ENCODE results near the gene LEP.
"Not testable (repeated sequence)": the region's sequence is repeated elsewhere in the genome, so short reads cannot be mapped to it uniquely, and the experiment has no call there.

LEP gene

DNA sequence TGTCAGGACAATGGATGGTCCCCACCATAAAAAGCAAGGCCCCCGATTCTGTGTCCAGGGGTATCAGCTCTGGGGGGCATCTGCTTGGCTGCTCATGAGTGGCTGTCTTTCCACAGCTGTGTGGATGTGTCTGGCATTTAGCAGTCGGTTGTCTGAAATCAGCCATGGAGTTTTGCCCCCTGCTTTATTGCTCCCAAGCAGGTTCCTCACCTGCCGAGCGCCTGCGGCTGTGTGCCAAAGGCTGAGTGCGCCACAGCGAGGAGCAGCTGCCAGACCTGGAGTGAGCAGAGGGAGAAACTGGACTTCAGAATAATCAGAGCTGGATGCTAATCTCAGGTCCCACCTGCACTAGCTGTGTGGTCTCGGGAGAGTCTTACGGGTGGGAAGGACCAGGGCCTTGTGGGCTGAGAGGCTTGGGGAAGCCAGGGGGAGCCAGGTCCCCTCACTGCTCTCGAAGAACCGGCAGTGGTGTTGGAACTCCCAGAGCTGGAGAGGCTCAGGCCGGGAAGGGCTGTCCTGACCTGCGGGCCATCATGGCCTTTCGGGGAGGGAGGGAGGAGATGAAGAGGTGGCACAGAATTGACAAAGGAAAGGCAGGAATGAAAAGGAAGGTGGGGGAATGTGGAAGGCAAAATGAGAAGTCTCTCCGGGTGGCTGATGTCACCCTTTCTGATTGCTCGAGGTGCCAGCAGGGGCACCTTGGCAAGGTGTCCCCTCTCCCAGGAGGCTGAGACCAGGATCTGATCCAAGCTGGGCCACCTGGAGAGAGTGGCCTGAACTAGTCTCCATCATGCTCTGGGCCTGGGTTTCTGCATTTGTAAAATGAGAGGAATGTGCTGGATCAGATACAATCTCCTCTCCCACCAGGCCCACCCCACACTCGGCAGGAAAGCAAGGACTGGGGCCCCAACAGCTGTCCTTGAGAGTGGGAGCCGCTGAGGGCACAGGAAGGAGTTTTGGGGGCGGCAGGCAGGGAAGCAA lies 30.2 kb upstream of the LEP start:
- DNase-seq (ENCODE audit: low read depth) = no peak

DNA sequence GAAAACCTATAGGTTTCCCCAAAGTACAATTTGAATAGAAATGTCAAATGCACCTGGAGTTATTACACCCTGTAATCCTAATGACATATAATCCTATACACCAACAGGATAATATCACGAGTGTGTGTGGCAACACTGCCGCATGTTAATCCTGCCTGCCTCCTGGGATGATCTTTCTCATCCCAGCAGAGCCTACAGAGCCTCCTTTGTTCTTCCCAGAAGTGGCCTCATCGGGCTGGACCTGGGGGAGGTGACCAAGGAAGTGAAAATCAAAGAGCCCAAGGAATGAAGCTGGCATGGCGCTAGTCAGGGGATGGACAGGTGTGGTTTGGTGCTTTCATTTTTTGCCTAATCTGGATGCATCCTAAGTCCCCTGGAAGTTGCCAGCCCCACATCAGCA lies 29.5 kb upstream of the LEP start:
- no peak for DNase-seq (ENCODE audit: low read depth)

DNA sequence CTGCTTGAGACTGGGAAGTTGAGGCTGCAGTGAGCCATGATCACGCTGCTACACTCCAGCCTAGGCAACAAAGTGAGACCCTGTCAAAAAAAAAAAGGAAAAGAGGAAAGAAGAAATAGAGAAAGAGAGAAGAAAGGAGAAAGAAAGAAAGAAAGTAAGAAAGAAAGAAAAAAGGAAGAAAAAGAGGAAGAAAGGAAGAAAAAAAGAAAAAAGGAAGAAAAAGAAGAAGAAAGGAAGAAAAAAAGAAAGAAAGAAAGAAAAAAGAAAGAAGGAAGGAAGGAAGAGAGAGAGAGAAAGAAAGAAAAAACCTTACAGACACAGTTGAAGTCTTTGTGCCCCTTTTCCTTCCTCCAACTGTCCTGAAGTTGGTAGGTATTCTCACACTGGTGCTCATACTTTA lies 26.6 kb upstream of the LEP start:
- DNase-seq (ENCODE audit: low read depth) = no peak

DNA sequence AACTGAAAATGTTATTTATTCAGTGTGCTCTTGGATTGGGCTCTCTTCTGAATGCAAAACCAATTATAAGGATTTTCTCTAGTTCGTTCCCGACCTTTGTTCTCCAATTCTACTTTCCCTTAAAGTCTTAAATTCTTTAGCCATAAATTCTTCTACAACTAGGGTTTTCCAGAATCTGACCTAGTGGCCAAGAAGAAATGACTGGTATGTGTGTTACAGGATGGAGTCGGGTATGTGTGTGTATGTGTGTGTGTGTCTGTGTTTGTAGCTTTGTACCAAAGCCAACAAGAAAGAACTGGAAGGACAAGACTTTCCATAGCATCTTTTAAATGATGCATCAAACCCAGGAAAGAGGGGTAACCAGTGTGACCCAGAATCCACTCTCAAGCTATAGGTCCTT lies 25.8 kb upstream of the LEP start:
- DNase-seq (ENCODE audit: low read depth) = peak; percentile 67

DNA sequence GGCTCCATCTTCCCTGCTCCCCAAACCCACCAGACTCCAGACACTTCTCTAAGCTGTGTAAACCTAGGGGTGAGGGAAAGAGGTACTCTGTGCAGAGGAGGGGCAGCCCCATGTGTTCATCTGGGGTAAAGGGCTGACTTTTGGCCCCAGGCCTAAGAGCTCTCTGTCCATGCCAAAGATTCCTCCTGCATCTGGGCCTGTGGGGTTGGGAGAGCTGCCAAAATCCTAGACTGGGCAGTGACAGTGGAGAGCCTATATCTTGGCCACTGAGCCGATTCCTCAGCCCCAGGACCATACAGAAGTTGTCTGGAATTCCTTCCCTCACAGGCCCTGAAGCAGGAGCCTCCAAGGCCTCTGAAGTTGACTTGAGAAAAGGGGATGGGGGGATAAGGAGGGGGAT lies 25.3 kb upstream of the LEP start:
- peak; percentile 43 for DNase-seq (ENCODE audit: low read depth)

DNA sequence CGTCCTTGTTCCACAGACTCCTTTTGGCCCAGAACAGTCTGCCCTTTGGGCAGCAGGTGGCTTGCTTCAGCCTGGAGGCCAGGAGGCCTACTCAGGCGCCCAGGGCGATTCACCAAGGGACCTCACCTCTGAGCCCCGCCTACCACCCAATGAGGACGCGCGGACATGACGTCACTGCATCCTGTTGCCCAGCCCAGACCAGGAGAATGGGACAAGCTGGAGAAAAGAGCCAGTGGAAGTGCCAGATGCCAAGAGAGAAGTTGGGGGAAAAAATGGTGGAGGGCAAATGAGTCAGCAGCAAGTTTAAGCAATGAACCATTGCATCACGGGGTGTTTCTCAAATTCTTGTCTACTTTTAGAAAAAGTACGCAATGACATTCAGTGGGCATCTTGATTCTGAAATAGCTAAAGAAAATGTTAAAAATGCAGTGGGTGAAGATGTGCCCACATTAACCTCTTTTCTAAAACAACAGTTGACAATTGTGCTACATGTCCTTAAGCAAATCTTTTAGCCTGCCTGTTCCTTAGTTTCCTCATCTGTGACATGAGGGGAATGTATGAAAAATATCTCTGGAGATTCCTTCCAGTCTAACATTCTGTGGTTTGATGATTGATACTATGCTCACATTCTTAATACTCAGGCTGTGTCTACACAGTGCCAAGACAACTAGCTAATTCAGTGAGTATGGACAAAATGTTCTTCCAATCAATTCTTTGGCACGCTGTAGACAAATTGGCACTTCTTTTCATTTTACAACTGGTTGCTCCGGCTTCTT lies 23.9 kb upstream of the LEP start:
- peak; percentile 42 for DNase-seq (ENCODE audit: low read depth)

DNA sequence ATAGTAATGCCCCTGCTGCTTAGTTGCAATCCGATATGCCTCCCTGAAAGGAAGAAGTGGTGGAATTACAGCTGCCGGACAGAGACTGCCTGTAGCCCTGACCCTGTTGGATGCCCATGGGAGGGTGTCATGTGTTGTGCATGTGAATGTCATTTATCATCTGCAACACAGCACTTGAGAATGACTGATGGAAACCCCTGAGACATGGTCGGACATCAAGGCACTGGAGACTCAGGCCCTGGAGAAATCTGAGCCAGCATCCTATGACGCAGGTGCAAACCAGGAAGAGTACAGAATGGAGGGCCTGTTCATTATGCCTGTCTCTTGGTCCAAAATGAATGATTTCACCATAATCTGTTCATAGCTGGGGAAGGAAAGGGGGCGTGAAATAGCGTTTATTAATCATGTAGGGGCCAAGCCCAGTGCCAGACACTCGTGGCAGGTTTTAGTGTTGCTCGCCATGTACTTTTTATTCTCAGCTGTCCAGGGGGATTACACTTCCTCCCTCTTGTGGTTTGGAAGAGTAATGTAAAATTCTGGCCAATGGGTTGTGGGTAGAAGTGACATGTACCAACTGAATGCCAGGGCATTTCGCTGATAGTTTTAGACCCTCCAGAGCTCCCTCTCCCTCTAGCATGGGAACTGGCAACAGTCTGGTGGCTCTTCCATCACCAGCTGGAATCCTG lies 23.0 kb upstream of the LEP start:
- no peak for DNase-seq (ENCODE audit: low read depth)

DNA sequence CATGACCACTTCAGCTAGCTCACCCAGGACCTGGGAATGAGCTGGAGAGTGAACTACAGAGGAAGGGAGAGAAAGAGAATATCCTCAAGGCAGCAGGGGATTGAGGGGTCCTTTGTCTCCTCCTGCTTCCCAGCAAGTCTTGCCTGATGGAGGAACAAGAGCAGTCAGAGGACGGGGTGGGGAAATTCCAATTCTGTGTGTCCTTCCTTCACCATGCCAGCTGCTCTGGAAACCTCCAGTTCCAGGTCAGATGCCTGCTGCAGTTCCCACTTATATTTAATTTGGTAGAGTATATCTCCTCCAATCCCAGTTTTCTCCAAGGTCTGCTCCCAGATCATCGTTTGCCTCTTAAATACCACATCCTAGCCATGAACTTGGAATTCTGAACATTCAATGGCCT lies 21.4 kb upstream of the LEP start:
- DNase-seq (ENCODE audit: low read depth) = no peak

DNA sequence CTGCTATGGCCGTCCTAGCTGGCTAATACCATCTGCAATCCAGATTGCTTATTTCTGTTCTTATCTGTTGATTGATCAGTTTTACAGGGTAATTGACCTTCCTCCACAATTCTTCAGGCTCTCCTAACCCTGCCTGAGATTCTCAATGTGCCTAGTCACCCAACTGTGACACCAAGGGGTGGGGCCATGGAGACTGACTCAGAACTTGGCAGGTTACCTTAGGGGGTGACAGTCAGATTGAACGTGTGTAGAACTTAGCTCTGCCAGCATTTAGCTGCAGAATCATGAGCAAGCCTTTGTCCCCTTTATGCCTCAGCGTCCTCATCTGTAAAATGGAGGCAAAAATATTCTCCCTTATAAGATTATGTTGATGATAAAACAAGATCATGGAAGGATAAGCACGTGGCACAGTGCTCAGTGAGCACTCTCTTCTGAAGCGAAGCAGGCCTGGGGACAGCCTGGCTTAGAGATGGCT lies 19.1 kb upstream of the LEP start:
- DNase-seq (ENCODE audit: low read depth) = no peak

DNA sequence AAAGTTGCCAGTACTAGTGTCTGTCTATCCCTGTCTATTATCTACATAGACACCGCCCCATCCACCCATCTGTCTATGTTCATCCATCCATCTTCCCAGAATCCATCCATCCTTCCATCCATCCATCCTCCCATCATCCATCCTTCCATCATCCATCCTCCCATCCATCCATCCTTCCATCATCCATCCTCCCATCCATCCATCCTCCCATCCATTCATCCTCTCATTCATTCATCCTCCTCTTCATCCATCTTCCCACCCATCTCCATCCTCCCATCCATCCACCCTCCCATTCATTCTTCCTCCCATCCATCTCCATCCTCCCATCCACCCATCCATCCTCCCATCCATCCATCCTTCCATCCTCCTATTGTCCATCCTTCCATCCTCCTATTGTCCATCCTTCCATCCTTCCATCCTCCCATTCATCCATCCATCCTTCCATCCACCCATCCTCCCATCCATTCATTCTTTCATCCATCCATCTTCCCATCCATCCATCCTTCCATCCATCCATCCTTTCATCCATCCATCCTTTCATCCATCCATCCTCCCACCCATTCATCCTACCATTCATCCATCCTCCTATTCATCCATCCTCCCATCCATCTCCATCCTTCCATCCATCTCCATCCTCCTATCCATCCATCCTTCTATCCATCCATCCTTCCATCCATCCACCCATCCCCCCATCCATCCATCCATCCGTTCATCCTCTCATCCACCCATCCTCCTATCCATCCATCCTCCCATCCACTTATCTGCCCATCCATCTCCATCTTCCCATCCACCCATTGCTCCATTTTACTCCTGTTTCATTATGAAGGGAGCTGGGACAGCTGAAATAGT lies 14.7 kb upstream of the LEP start:
- DNase-seq (ENCODE audit: low read depth) = no peak

DNA sequence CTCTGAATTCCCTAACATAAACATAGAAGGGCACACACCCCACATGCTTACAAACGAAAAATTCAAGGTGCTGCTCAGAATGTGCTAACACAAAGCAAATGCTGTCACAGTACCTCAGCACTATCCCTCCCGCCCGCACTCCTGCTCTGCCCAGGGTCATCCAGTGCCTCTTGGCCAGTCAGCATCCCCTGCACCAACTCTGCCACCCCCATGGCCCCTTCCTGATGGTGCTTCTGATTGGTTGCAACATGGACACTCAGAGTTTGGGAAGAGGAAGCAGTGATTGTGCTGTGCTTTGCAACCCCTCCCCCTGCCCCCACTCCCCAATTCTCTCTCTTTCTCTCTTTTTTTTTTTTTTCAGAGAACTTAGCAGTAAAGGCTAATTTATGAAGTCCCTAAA lies 13.8 kb upstream of the LEP start:
- no peak for DNase-seq (ENCODE audit: low read depth)

DNA sequence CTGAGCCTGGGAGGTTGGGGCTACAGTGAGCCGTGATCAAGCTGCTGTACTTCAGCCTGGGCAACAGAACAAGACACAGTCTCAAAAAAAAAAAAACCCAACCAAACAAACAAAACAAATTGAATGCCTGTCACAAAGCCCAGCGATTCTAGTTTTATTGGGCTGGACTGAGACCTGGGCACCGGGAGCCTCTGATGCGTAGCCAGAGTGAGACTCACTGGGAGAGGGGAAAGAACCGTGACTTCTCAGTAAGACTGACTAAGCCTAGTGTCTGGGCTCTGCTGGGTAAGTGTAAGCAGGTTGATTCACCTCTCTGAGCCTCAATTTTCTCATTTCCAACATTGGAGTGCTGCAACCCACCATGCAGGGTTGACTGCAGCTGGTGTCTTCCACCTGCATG lies 10.1 kb upstream of the LEP start:
- DNase-seq (ENCODE audit: low read depth) = no peak

DNA sequence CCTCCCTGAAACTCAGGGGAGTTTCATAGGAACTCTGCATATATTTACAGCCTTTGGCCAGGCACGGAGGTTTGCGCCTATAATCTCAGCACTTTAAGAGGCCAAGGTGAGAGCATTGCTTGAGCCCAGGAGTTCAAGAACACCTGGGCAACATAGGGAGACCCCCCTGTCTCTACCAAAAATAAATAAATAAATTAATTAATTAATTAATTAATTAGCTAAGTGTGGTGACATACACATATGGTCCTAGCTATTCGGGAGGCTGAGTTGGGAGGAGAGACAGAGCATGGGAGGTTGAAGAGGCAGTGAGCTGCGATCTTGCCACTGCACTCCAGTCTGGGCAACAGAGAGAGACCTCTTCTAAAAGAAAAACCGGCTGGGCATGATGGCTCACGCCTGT lies 9.4 kb upstream of the LEP start:
- DNase-seq (ENCODE audit: low read depth) = no peak

DNA sequence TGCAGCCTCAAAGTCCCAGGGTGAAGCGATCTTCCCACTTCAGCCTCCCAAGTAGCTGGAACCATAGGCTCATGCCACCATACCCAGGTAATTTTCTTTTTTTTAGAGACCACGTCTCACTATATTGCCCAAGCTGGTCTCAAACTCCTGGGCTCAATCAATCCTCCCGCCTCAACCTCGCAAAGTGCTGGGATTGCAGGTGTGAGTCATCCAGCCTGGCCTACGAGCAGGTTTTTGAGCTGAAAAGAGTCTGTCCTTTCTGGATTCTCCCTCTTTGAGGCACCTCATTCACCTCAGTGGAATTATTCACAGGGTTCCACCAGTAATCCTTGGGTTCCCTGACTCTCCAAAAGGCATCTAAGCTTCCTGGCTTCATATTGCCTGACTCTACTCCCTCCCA lies 7.6 kb upstream of the LEP start:
- DNase-seq (ENCODE audit: low read depth) = no peak

DNA sequence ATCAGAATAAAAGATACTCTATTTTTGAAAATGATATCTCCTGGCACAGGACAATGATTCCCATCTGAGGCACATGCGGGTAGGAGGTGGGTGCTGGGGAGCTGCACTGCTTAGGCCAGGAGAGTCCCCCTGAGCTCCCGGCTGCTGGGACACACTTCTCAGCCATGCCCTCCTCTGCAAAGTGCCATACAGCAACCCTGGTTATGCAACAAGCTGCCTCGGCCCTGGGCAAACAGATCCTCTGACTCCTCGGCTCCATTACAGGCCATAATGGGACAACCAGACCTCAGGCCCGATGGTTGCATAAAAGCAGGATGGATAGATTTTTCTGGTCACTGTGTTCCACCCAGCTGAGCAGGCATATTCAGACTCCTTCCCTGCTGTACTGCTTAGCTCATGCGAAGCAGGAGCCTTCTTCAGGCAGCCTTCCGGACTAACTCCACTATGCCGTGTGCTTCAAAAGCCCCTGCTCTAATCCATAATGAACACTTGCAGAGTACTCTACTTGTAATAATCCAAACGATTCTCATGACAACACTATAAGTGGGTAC lies 6.5 kb upstream of the LEP start:
- no peak for DNase-seq (ENCODE audit: low read depth)

DNA sequence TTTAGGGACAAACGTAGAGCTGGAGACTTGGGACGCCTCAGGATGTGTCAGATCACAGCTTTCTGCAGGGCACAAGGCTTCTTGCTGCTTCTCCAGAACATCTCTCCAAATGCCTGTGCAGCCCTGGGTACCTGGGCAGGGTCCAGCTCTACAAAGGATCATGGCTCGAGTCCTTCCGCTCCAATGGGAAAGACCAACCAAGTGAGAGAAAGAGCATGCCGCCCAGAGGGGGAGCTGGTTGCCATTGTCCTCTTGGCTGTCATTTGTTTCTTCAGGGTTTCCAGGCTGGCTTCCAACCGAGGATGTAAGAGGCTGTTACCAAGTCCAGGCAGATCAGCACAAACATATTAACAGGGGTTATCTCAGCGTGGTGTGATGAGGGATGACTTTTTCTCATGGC lies 5.6 kb upstream of the LEP start:
- no peak for DNase-seq (ENCODE audit: low read depth)

DNA sequence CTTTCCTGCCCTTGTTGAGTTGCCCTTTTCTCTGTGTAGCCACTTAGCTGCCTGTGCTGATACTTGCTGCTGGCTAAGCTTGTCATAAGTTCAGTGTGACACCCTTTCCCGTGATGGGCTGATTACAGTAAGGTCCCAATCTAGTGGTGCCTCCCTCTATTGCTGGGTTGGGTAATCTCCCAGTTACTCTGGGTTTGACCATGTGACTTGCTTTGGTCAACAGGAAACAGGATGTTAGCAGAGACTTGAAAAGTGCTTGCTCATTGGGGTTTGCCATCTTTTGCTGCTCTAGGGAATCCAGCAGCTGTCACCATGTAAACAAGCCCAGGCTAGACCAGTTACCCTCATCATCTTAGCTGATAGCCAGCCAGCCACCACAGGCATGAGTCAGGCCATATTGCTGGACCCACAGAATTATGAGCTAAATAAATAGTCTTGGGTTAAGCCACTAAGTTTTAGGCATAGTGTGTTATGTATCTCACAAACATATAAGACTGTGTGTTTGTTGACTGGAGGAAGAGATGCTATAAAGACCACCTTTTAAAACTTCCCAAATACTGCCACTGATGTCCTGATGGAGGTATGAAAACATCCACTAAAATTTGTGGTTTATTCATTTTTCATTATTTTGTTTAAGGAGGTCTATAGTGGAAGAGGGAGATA lies 4.0 kb upstream of the LEP start:
- no peak for DNase-seq (ENCODE audit: low read depth)

DNA sequence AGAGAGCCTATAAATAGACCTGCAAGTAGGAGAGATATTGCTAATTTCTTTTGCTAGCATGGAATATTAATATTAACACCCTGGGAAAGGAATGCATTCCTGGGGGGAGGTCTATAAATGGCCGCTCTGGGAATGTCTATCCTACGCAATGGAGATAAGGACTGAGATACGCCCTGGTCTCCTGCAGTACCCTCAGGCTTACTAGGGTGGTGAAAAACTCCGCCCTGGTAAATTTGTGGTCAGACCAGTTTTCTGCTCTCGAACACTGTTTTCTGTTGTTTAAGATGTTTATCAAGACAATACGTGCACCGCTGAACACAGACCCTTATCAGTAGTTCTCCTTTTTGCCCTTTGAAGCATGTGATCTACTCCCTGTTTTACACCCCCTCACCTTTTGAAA lies 1.9 kb upstream of the LEP start:
- DNase-seq (ENCODE audit: low read depth) = not testable (repeated sequence)

DNA sequence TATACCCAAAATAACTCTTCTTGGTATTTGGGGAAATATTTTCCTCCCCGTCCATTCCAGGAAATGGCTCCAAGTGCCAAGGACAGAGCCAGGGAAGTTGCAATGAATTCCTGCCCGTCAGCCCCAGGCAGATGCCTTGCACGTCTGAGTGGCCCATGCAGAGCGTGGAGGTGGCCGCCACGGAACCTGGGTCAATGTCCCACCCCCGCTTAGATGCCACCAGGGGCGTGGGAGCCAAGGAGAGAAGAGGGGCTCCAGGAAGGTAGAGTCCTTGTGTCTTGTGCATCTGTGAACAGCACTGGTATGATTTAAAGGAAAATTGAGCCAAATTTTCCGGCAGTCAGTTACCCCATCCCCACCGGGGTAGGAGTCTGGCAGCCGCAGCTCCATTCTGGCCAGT lies 1.6 kb downstream of the LEP start:
- DNase-seq (ENCODE audit: low read depth) = no peak

DNA sequence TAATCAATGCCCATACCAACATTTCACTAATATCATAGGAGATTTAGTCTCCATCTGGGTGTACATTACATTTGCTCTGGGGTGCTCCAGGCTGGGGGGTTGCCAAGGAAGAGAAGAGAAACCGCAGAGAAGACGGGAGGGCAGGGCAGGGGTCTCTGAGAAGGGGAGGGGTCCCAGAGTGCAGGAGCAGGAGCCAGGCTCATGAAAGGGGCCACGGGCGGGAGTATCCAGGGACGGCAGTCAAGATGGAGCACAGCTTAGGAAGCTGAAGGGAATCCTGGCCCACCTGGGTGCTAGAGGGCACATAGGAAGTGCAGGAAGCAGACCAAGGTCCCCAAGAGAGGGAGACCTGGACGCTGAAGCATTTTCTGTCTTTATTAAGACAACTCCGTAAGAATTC lies 2.2 kb downstream of the LEP start:
- DNase-seq (ENCODE audit: low read depth) = no peak

DNA sequence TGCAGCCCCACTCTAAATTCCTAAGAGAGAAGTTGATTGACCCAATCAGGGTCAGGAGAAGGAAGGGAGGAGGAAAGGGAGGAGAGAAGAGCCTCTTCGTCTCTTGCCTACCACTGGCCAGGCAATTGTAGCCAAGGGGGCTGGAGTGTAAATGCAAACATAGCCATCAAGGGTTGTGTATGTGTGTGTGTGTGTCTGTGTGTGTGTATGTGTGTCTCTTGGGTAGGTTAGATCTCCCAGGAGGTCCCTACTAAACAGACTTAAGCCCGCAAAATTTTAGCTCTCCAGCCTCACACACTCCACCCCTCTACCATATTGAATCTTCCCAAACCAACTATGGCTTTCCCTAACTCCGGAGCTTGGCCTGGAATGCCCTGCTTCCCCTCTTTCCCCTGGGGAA lies 3.8 kb downstream of the LEP start:
- DNase-seq (ENCODE audit: low read depth) = no peak
